Islet of Langerhans (tissue), 1 donor: Measurements from ENCODE around the gene SZT2.
"Not testable (repeated sequence)": the region's sequence is repeated elsewhere in the genome, so short reads cannot be mapped to it uniquely, and the experiment has no call there.

Source experiments
- FAIRE-seq: peaks from one replicate; lab custom pipeline; 2011; peaks lifted over from hg19 to GRCh38; lab: Jason Lieb, UNC

Gene SZT2

DNA sequence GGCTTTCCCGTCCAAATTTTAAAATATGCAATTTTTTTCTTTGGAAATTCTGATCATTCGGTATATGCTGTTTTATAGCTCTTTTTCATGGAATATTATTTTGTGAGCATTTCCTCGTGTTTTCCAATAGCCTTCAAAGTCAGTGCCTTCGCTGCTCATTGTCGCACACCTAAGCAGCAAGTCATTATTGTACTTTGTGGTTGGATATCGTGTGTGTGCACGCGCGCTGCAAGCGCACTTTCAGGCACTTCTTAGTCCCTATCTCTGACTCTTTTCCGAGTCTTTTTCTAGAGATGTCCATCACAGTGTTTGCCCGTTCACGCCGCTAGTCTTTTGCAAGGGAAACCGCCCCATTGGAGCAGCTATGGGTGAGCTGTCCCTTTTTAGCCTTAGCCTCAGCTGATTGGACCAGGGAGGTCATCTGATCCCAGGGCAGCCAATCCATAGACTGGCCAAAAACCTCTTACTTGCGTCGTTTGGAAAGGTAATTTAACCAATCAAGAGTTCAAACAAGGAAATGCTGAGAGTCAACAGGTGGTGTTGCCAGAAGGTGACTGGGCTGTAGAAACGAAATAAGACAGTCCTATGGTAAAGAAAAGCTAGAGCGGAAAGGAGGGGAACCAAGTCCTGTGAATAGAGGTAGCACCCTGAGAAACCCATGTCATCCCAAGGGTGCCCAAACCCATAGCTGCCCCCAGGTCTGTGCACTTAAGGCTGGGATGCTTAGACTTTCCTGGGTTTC, 64.7 kb downstream of the SZT2 start:
- peak; percentile 99 for FAIRE-seq

DNA sequence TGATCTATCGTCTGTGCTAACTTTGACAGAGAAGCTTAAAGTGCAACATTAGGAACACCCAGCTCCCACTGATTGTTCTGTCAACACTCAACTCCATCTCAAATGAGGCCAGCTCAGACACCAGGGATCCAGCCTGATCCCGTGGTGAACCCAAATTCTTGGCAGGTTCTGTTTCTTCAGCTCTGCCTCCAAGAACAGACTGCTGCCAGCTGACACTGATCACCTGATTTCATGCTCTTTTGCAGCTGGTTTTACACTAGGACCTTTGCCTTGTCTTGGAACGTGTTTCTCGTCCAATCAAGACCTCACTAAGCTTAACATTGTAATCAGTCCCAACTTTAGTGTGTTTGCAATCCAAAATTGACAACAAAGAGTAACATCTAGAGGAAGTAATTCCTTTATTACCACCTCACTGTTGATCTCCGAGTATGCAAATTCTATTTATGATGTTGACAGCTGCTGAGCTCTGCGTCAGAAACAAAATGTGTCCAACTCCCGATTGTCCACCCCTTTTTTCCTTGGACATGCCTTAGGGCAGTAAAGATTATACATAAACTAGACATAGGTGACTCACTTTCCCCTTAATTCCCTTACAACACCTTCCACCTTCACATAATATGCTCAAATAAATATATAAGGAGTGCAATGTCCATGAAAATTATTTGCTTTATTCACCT, 65.7 kb downstream of the SZT2 start:
- no peak for FAIRE-seq

DNA sequence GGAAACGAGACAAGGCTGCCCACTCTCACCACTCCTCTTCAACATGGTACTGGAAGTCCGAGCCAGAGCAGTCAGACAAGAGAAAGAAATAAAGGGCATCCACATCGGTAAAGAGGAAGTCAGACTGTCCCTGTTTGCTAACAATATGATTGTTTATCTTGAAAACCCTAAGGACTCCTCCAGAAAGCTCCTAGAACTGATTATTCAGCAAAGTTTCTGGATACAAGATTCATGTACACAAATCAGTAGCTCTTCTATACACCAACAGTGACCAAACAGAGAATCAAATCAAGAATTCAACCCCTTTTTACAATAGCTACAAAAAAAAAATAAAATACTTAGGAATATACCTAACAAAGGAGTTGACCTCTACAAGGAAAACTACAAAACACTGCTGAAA, 68.7 kb downstream of the SZT2 start:
- FAIRE-seq: not testable (repeated sequence)

DNA sequence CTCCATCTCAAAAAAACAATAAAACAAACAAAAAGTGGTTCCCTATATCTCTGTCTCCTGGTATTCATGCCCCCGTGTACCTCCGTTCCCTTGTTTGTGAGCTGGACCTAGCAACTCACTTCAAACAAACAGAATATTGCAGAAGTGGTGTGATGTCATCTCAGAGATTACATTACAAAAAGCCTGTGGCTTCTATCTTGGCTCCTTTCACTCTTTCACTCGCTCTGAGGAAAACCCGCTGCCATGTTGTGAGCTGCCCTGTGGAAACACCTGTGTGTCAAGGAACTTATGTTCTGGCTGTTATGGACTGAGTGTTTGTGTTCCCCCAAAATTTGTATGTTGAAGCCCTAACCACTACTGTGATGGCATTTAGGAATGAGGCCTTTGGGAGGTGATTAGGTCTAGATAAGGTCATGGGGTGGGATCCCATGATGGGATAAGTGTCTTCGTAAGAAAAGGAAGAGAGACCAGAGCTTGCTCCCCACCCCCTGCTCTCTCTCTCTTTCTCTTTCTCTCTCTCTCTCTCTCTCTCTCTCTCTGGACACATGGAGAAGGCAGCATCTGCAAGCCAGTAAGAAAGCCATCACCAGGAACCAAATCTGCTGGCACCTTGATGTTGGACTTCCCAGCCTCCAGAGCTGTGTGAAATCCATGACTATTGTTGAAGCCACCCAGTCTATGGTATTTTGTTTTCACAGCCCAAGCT, 71.4 kb downstream of the SZT2 start:
- no peak for FAIRE-seq

DNA sequence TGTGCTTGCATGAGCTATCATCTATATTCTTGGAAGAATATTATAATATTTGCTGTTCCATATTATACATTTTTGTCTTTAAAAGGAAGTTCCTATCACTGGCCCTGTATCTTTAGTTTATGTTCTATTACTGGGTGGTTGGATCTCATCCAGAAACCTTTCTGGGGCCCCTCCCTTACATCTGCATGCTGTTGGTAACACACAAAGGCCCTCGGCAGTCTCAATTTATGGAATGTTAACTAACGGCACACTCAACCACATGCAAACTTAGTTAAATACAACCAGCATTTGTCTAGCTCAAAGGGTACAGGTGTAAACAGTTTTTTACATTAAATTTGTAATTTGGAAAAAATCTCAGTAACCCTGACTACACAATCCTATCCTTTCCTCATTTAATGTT, 73.8 kb downstream of the SZT2 start:
- FAIRE-seq: no peak

DNA sequence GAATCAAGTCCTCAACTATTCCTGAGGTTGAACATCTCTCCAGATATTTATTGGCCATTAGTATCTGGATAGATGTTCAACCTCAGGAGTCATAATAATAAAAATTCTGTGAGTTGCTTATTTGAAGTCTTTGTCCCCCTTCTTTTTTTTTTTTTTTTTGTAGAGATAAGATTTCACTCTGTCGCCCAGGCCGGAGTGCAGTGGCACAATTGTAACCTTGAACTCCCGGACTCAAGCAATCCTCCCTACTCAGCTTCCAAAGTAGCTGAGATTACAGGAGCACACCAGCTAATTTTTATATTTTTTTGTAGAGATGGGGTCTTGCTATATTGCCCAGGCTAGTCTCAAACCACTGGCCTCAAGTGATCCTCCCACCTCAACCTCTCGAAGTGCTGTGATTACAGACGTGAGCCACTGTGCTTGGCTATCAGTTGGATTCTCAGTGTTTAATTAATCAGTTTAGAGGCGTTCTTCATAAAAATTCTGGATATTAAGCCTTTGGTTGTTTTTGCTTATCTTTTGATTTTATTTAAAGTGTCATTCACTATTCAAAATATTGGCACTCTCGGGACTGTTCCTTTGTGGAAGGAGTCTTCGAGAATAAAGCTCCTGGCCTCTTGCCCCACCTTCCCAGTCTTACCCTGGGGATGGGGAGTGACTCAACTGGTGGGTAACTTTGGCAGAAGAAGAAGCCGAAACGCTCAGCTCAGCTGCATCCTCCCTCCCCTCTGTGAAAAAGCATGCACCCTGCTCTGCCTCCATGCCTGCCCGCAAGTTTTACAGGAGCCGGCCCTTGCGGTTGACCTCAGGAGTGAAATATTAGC, 75.2 kb downstream of the SZT2 start:
- no peak for FAIRE-seq

DNA sequence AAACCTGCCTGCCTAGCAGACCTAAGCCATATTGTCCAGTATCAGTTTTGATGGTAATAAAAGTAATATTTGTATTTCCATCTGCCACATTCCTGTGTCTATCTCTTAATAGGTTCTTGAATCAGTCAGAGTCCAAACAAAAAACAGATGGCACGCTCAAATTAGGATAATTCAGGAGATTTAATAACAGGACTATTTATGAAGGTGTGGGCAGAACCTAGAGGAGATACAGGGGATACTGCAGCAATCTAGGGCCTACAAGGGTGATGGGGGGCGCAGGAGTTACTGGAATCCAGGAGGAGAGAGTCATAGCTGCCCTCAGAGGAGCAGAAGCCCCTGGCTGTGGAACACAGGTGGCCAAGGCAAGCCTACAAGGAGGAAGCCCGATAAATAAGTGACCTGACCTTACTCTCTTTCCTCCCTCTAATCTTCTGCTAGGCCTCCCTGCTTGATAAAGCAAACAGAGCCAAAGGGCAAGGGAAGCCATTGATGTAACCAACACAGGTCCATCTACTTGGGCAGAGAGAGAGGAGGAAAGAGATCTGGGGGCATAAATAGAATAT, 75.9 kb downstream of the SZT2 start:
- FAIRE-seq: no peak

DNA sequence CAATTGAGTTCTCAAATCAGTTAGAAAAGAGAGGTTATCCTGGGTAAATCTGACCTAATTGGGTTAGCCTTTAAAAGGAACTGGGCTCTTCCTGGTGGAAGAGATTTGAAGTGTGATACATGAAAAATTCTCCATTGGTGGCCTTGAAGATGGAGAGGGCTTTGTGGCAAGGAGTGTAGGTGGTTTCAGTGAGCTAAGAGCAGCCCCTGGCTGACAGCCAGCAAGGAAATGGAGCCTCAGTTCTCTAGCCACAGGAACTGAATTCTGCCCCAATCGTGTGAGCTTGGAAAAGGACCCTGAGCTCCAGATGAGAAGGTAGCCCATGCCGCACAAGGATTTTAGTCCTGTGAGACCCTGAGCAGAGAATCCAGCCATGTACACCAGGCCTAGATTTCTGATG, 76.7 kb downstream of the SZT2 start:
- FAIRE-seq: no peak

DNA sequence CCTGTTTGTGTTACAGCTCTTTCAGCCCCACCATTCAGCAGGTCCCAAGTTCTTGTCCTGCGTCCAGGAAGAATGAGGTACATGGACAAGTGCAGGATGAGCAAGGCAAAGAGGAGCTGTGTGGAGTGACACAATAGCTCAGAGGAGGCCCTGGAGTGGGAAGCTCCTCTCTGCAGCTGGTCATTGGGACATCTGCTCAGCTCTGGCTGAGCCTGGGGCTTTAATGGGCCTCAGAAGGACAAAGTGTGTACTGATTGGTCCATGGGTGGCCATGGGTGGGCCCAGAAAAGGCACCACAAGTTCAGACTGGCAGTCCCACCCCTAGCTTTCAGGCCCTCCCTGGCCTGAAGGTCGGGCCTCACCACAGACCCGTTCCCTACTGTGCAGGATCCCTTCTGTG, 78.7 kb downstream of the SZT2 start:
- no peak for FAIRE-seq

DNA sequence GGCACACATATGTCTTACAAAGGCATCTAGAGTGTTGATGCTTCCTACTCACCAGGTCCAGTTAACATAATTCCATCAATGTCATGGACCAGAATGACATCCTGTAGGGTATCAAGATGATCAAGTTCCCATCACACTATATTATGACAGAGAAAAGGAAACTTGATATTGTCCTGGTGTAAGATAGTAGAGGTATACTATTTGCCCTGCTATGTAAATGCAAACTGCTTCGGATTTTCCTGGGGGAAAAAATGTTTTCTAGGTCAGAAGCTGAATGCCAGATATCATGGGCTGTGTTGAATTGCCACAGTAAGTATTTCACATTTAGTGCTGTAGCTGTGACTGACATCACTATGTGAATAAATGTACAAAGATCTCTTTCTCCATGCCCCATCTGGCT, 80.2 kb downstream of the SZT2 start:
- no peak for FAIRE-seq

DNA sequence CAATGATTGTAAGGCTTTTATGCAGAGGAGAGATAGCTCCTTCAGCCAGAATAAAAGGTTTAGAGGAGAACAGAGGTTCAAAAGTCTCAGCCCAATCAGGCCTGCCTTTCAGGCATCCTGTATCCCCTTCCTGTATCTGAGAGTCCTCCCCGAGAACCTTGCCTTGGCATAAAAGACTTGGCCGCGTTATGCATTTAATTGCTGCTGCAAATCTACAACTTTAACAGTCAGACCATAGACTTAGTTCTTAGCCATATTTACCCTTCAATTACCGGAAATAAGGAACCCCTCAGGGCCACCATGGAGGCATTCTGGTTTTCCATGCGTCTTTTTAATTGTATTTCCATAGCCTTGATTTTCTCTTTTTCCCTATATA, 82.4 kb downstream of the SZT2 start:
- FAIRE-seq: no peak

DNA sequence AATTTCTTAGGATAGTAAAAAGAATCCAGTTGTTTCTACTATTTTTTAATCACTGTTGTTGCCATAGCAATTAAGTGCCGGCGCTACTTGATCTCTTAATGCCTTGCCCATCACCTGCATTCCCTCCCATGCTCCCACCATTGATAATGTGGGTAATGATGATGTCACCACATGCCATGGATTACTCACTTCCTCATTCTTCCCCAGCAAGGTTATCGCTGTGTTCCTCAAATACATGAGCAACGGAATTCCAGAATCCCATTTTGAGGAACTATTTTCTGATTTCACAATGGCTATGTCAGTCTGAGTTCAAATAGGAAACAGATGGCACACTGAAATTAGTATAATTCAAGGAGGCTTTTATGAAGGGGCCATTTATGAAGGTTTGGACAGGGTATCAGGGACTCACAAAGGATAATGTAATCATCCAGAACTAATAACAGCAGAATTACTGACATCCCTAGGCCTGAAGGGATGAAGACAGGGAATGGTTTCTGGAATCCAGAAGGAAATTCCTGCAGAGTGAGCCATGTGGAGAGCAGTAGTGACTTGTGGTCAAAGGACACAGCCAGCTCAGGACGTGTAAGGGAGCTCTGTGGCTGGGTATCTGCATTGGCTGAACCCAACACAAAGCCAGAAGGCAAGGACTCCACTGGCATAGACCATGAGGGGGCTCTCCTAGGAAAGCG, 82.9 kb downstream of the SZT2 start:
- FAIRE-seq: peak; percentile 72

DNA sequence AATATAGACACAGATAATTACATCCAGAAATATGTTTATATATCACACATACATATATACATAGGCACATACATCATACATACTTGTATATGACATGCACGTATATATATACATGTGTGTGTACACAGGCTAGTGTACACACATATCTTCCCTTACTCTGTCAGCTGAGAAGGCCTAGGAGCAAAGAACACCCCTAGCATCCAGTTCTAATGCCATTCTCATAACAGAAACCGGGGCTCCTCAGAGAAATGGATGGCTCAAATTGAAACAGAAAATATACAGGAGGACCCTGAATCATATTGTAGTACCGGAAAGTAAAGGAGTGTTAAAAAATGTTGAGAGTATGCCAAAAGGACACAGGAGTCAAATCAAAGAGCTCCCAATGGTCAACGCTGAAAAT, 83.8 kb downstream of the SZT2 start:
- FAIRE-seq: no peak

DNA sequence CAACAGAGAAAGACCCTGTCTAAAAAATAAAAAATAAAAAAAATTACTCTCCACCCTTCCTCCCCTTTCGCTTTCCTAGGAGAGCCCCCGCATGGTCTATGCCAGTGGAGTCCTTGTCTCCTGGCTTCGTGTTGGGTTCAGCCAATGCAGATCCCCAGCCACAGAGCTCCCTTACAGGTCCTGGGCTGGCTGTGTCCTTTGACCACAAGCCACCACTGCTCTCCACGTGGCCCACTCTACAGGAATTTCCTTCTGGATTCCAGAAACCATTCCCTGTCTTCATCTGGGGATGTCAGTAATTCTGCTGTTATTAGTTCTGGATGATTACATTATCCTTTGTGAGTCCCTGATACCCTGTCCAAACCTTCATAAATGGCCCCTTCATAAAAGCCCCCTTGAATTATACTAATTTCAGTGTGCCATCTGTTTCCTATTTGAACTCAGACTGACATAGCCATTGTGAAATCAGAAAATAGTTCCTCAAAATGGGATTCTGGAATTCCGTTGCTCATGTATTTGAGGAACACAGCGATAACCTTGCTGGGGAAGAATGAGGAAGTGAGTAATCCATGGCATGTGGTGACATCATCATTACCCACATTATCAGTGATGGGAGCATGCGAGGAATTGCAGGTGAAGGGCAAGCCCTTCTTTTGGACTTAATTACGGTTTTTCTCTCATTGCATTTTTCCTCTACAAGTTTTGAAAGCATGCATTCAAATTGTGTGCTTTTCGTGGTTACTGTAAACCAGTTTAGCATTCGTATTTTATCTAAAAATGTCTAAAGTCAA, 86.1 kb downstream of the SZT2 start:
- not testable (repeated sequence) for FAIRE-seq

DNA sequence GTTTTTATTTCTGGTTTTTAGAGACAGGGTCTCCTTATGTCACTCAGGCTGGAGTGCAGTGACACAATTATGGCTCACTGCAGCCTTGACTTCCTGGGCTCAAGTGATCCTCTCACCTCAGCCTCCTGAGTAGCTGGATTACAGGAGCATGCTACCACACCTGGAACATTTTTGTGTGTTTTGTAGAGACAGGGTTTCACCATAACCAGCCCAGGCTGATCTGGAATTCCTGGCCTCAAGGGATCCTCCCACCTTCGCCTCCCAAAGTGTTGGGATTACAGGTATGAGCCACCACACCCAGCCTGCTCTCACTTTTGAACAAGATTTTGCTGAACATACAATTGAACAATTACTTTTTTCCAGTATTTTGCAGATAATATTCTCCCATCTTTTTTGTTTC, 88.0 kb downstream of the SZT2 start:
- no peak for FAIRE-seq

DNA sequence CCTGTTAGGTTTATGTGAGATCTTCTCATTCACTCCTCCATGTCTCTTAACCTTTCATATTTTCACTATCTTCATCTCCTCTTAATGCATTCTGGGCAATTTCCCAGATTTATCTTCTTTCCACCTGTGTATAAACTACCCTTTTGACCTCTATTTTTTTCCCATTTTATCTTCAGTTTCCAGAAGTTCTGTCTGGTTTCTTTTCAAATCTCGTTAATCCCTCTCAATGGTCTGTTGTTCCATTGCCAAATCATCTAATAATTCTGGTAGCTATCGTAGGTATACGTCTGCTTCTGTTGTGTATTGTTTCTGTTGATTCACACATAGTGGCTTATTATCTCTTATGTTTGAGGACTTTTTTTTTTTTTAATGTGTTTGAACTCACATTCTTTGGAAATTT, 89.7 kb downstream of the SZT2 start:
- no peak for FAIRE-seq

DNA sequence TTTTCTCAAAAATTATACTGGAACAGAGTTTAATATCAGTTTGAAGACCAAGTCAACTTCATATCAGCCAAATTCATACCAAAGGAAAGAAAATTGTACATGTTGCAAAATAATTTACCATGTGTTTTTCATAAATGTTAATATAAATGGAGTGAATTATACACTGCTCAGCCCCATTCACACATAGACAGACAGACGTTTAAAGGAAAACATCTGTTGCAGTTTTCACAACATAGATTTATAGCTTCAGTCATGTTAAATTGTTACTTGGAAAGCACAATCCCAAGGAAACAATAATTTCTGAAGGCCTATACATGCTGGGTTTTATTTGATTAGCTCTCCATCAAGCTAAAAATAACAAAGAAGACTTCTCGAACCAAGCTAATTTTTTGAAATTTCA, 91.8 kb downstream of the SZT2 start:
- peak; percentile 36 for FAIRE-seq

DNA sequence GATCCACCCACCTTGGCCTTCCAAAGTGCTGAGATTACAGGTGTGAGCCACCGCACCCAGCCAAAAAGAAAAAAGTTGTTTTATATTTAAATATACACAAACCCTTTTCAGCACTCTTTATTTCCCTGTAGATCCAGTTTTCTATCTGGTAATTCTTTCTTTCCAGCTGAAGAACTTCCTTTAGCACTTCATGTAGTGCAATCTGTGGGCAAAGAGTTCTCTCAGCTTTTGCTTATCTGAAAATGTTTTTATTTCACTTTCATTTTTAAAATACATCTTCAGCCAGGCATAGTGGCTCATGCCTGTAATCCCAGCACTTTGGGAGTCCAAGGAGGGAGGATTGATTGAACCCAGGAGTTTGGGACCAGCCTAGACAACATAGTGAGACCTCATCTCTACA, 92.5 kb downstream of the SZT2 start:
- no peak for FAIRE-seq

DNA sequence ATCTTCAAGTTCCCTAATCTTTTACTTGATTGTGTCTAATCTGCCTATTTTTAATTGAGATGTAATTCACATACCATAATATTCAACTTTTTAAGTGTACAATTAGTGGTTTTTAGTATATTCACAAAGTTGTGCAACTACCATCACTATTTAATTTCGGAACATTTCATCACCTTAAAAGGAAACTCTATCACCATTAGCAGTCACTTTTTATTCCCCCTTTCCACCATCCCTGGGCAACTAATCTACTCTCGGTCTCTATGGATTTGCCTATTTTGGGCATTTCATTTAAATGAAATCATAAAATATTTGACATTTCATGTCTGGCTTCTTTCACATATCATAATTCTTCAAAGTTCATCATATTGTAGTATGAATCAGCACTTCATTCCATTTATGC, 94.7 kb downstream of the SZT2 start:
- FAIRE-seq: no peak

DNA sequence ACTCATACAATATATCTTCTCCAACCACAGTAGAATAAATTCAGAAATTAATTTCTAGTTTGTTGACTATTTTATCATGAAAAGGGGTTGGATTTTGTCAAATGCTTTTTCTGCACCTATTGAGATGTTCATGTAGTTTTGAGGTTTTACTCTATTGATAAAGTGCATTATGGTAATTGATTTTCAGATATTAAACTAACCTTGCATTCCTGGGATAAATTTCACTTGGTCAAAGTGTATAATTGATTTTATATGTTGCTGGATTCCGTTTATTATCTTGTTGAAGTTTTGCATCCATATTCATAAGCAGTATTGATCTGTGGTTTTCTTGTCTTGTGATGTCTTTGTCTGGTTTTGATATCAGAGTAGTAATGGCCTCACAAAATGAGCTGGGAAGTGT, 98.5 kb downstream of the SZT2 start:
- no peak for FAIRE-seq

DNA sequence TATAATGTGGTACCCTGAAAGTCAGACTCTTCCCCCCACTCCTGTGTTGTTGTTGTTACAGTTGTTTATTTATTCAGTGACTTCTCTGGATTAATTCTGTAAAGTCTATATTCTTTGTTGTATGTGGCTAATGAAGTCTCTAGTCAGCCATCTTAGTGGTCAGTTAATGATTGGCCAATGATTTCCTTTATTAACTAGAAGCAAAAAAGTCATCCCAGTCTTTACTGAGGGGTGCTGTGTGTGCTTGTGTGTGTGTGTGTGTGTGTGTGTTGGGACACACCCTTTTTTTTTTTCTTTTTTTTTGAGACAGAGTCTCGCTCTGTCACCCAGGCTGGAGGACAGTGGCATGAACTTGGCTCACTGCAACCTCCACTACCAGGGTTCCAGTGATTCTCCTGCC, 101.4 kb downstream of the SZT2 start:
- no peak for FAIRE-seq
